ENCODE results near the gene TNFRSF1B.

DNA sequence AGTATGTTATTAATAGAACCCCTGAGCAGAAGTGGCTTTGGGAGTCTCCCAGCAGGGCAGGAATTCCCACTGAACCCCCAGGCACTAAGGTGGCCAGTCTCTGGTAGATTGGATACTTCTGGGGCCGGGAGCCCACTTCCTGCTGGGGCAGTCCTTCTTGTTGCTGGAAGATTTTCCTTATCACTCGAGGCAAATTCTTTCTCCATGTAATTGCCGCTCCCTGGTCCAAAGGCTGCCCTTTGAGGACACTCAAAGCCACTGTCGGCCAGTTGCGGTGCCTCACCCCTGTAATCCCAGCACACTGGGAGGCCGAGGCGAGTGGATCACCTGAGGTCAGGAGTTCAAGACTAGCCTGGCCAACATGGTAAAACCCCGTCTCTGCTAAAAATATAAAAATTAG lies 22.6 kb upstream of the TNFRSF1B start:
- TF ChIP-seq, protein P1, sequence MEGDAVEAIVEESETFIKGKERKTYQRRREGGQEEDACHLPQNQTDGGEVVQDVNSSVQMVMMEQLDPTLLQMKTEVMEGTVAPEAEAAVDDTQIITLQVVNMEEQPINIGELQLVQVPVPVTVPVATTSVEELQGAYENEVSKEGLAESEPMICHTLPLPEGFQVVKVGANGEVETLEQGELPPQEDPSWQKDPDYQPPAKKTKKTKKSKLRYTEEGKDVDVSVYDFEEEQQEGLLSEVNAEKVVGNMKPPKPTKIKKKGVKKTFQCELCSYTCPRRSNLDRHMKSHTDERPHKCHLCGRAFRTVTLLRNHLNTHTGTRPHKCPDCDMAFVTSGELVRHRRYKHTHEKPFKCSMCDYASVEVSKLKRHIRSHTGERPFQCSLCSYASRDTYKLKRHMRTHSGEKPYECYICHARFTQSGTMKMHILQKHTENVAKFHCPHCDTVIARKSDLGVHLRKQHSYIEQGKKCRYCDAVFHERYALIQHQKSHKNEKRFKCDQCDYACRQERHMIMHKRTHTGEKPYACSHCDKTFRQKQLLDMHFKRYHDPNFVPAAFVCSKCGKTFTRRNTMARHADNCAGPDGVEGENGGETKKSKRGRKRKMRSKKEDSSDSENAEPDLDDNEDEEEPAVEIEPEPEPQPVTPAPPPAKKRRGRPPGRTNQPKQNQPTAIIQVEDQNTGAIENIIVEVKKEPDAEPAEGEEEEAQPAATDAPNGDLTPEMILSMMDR (conservative IDR thresholded peaks at IDR 0.05 in 1 of 2, IDR thresholded peaks at IDR 0.05 in 1 of 2; ENCODE audit: extremely low read depth in 1 of 2, insufficient read depth in 1 of 2, low read depth in 1 of 2, low read length in 2 of 2) = no peak
- TF ChIP-seq EZH2 (IDR thresholded peaks at IDR 0.05; ENCODE audit: borderline replicate concordance, low read length) = no peak
